WERI-Rb-1 (cell line): ENCODE data around the gene CFAP100.

ENCODE experiments used
- DNase-seq: peaks from one replicate; pipeline ENCODE4 v3.0.0-alpha.2; 2020
- H3K27ac ChIP-seq: fragments of 250-450 bp; sonication (Bioruptor Pico); 2 replicates; pipeline ENCODE4 v1.5.1; 2020; ENCODE audit warnings: mild to moderate bottlenecking, moderate library complexity
- H3K27me3 ChIP-seq: fragments of 250-450 bp; sonication (Bioruptor Pico); 2 replicates; pipeline ENCODE4 v1.5.1; 2021; ENCODE audit warnings: mild to moderate bottlenecking, low read depth, moderate library complexity; ENCODE audit not compliant: insufficient read depth, severe bottlenecking
- H3K36me3 ChIP-seq: fragments of 250-450 bp; sonication (Bioruptor Pico); 2 replicates; pipeline ENCODE4 v1.5.1; 2020; ENCODE audit warnings: mild to moderate bottlenecking, moderate library complexity
- H3K4me3 ChIP-seq: 2 replicates; pipeline ENCODE4 v1.5.1; 2011; ENCODE audit warnings: low read depth, mild to moderate bottlenecking, control low read depth, low read length
- H3K9me3 ChIP-seq: fragments of 250-450 bp; sonication (Bioruptor Pico); 2 replicates; pipeline ENCODE4 v1.5.1; 2021; ENCODE audit warnings: mild to moderate bottlenecking, moderate library complexity; ENCODE audit not compliant: severe bottlenecking
- CTCF ChIP-seq: IDR thresholded peaks from 2 replicates; pipeline ENCODE4 v1.5.1; 2011; ENCODE audit warnings: low read depth, mild to moderate bottlenecking, control low read depth, inconsistent platforms, low read length

The CFAP100 gene

GRCh38 chr3:126376444-126376843 is 18.3 kb upstream of the CFAP100 start:
- H3K9me3 ChIP-seq, result no peaks in the 10 kb centered on the region
- no peak for DNase-seq
- H3K36me3 ChIP-seq, result no peaks in the 10 kb centered on the region
- no peaks in the 10 kb centered on the region for H3K27me3 ChIP-seq
- H3K4me3 ChIP-seq, result no peak overlapping the region
- no peak for TF ChIP-seq CTCF
- H3K27ac ChIP-seq, result no peak overlapping the region

- H3K36me3 ChIP-seq, result no peaks in the 10 kb centered on the region
- DNase-seq, result no peak
- no peak overlapping the region for H3K4me3 ChIP-seq
- TF ChIP-seq CTCF, result no peak
- no peak overlapping the region for H3K27ac ChIP-seq
- H3K9me3 ChIP-seq, result no peaks in the 10 kb centered on the region
- no peaks in the 10 kb centered on the region for H3K27me3 ChIP-seq
These were observed 17.5 kb upstream of the CFAP100 start for GRCh38 chr3:126377211-126377610.

GRCh38 chr3:126378341-126378751 is 16.4 kb upstream of the CFAP100 start:
- Histone ChIP-seq H3K9me3 (no peaks in the 10 kb centered on the region), H3K4me3 (no peak overlapping the region), H3K36me3 (no peaks in the 10 kb centered on the region), H3K27ac (no peak overlapping the region), H3K27me3 (no peaks in the 10 kb centered on the region)
- DNase-seq, result no peak
- no peak for TF ChIP-seq CTCF

- H3K4me3 ChIP-seq, result no peak overlapping the region
- H3K27me3 ChIP-seq, result no peaks in the 10 kb centered on the region
- H3K36me3 ChIP-seq, result no peaks in the 10 kb centered on the region
- no peak overlapping the region for H3K27ac ChIP-seq
- H3K9me3 ChIP-seq, result no peaks in the 10 kb centered on the region
- no peak for DNase-seq
- no peak for TF ChIP-seq CTCF
These were observed 14.5 kb upstream of the CFAP100 start for GRCh38 chr3:126380011-126380768.

- H3K36me3 ChIP-seq, result no peaks in the 10 kb centered on the region
- H3K27me3 ChIP-seq, result no peaks in the 10 kb centered on the region
- H3K4me3 ChIP-seq, result no peak overlapping the region
- DNase-seq, result no peak
- H3K27ac ChIP-seq, result no peak overlapping the region
- no peak for TF ChIP-seq CTCF
- H3K9me3 ChIP-seq, result no peaks in the 10 kb centered on the region
These were observed 12.7 kb upstream of the CFAP100 start for GRCh38 chr3:126381966-126382365.
